Measurements from ENCODE around the gene RPS19BP1.
"Not testable (repeated sequence)": the region's sequence is repeated elsewhere in the genome, so short reads cannot be mapped to it uniquely, and the experiment has no call there.

The RPS19BP1 gene

GRCh38 chr22:39510529-39511149 lies 21.9 kb downstream of the RPS19BP1 start:
- no peak for DNase-seq

- no peak for DNase-seq
These were observed 24.2 kb downstream of the RPS19BP1 start for GRCh38 chr22:39508393-39508792.

GRCh38 chr22:39507021-39507420 lies 25.5 kb downstream of the RPS19BP1 start:
- DNase-seq, result not testable (repeated sequence)

GRCh38 chr22:39504071-39504470 lies 28.5 kb downstream of the RPS19BP1 start:
- no peak for DNase-seq

- no peak for DNase-seq
These were observed 28.9 kb downstream of the RPS19BP1 start for GRCh38 chr22:39503630-39504029.

GRCh38 chr22:39502789-39503409 lies 29.6 kb downstream of the RPS19BP1 start:
- DNase-seq, result no peak

GRCh38 chr22:39502109-39502788 lies 30.3 kb downstream of the RPS19BP1 start, which contains the start of gene MIEF1:
Gene MIEF1 (plus strand): TSS chr22:39502290. CDS start chr22:39511295, 9,005 bp downstream.
- peak; percentile 95 for DNase-seq

GRCh38 chr22:39501644-39502108 lies 30.9 kb downstream of the RPS19BP1 start:
- DNase-seq, result no peak

- no peak for DNase-seq
These were observed 32.4 kb downstream of the RPS19BP1 start for GRCh38 chr22:39500101-39500500.

- DNase-seq, result peak; percentile 35
These were observed 33.7 kb downstream of the RPS19BP1 start for GRCh38 chr22:39498802-39499201.

- peak; percentile 86 for DNase-seq
These were observed 34.2 kb downstream of the RPS19BP1 start for GRCh38 chr22:39498368-39498767.

- no peak for DNase-seq
These were observed 35.1 kb downstream of the RPS19BP1 start for GRCh38 chr22:39497429-39497828.

GRCh38 chr22:39496131-39496838 lies 36.3 kb downstream of the RPS19BP1 start:
- DNase-seq, result peak; percentile 72

- DNase-seq, result no peak
These were observed 38.0 kb downstream of the RPS19BP1 start for GRCh38 chr22:39494471-39495120.

- DNase-seq, result no peak
These were observed 38.8 kb downstream of the RPS19BP1 start for GRCh38 chr22:39493759-39494158.

- DNase-seq, result no peak
These were observed 40.4 kb downstream of the RPS19BP1 start for GRCh38 chr22:39492186-39492585.

GRCh38 chr22:39491696-39492095 lies 40.9 kb downstream of the RPS19BP1 start:
- DNase-seq, result no peak

- no peak for DNase-seq
These were observed 41.4 kb downstream of the RPS19BP1 start for GRCh38 chr22:39490966-39491680.

GRCh38 chr22:39490135-39490798 lies 42.3 kb downstream of the RPS19BP1 start:
- DNase-seq, result peak; percentile 21

GRCh38 chr22:39489094-39490068 lies 43.2 kb downstream of the RPS19BP1 start:
- no peak for DNase-seq
